H9 (cell line): Measurements from ENCODE around the gene UBLCP1. TPM values are rescaled to one million over a fixed set of nuclear protein-coding genes. Genes with fewer than 3 reads are reported as not detected.

Experiments
- DNase-seq: peaks from one replicate; pipeline ENCODE4 v3.0.0-alpha.2; 2017
- H2AFZ ChIP-seq: one replicate; pipeline ENCODE4 v1.6.1; 2013; ENCODE audit warnings: mild to moderate bottlenecking, low read length, control low read depth, moderate library complexity
- H2AK5ac ChIP-seq: 2 replicates; pipeline ENCODE4 v1.6.1; 2013; ENCODE audit warnings: low read length, control low read depth, mixed read lengths; ENCODE audit not compliant: insufficient read length
- H2BK120ac ChIP-seq: one replicate; pipeline ENCODE4 v1.6.1; 2013; ENCODE audit warnings: low read depth, mild to moderate bottlenecking, low read length, control low read depth, inconsistent platforms; ENCODE audit not compliant: poor library complexity, severe bottlenecking
- H2BK12ac ChIP-seq: 2 replicates; pipeline ENCODE4 v1.6.1; 2013; ENCODE audit warnings: low read length, control low read depth, mixed read lengths, low read depth; ENCODE audit not compliant: insufficient read length
- H2BK15ac ChIP-seq: 2 replicates; pipeline ENCODE4 v1.6.1; 2013; ENCODE audit warnings: low read depth, low read length, control low read depth
- H2BK20ac ChIP-seq: one replicate; pipeline ENCODE4 v1.6.1; 2013; ENCODE audit warnings: low read depth, mild to moderate bottlenecking, low read length, control low read depth, inconsistent platforms; ENCODE audit not compliant: poor library complexity, severe bottlenecking
- H2BK5ac ChIP-seq: 2 replicates; pipeline ENCODE4 v1.6.1; 2013; ENCODE audit warnings: low read length, control low read depth, mixed read lengths; ENCODE audit not compliant: insufficient read length
- H3K14ac ChIP-seq: 2 replicates; pipeline ENCODE4 v1.6.1; 2013; ENCODE audit warnings: low read length, control low read depth; ENCODE audit not compliant: insufficient read depth
- H3K18ac ChIP-seq: 2 replicates; pipeline ENCODE4 v1.6.1; 2013; ENCODE audit warnings: low read depth, mild to moderate bottlenecking, mixed read lengths, low read length, control low read depth; ENCODE audit not compliant: insufficient read length
- H3K23ac ChIP-seq: 2 replicates; pipeline ENCODE4 v1.6.1; 2013; ENCODE audit warnings: low read length, control low read depth, mixed read lengths, low read depth; ENCODE audit not compliant: insufficient read length
- H3K23me2 ChIP-seq: 2 replicates; pipeline ENCODE4 v1.6.1; 2013; ENCODE audit warnings: low read depth, mild to moderate bottlenecking, mixed read lengths, low read length, control low read depth; ENCODE audit not compliant: insufficient read length, poor library complexity, severe bottlenecking
- H3K27ac ChIP-seq: 2 replicates; pipeline ENCODE4 v1.5.1; 2013; ENCODE audit warnings: low read length, control low read depth, mixed read lengths, low read depth; ENCODE audit not compliant: insufficient read length
- H3K27me3 ChIP-seq: 2 replicates; pipeline ENCODE4 v1.6.1; 2013; ENCODE audit warnings: low read length, control low read depth, inconsistent platforms; ENCODE audit not compliant: insufficient read depth
- H3K4ac ChIP-seq: 2 replicates; pipeline ENCODE4 v1.6.1; 2013; ENCODE audit warnings: low read depth, mild to moderate bottlenecking, control low read depth, inconsistent platforms, low read length, moderate library complexity
- H3K4me1 ChIP-seq: 2 replicates; pipeline ENCODE4 v1.6.1; 2013; ENCODE audit warnings: low read length, control low read depth, inconsistent platforms; ENCODE audit not compliant: insufficient read depth
- H3K4me2 ChIP-seq: 2 replicates; pipeline ENCODE4 v1.6.1; 2013; ENCODE audit warnings: low read length, control low read depth, mixed read lengths; ENCODE audit not compliant: insufficient read length, insufficient read depth
- H3K56ac ChIP-seq: 2 replicates; pipeline ENCODE4 v1.6.1; 2013; ENCODE audit warnings: low read depth, mild to moderate bottlenecking, mixed read lengths, low read length, control low read depth; ENCODE audit not compliant: insufficient read length
- H3K79me1 ChIP-seq: 2 replicates; pipeline ENCODE4 v1.6.1; 2013; ENCODE audit warnings: low read depth, mild to moderate bottlenecking, moderate library complexity, low read length, control low read depth, inconsistent platforms; ENCODE audit not compliant: insufficient read depth, poor library complexity, severe bottlenecking
- H3K79me2 ChIP-seq: 2 replicates; pipeline ENCODE4 v1.6.1; 2013; ENCODE audit warnings: low read length, control low read depth, inconsistent platforms; ENCODE audit not compliant: insufficient read depth
- H3K9ac ChIP-seq: 2 replicates; pipeline ENCODE4 v1.6.1; 2013; ENCODE audit warnings: low read length, control low read depth, mixed read lengths; ENCODE audit not compliant: insufficient read length; ENCODE audit errors: extremely low read depth
- H3K9me3 ChIP-seq: one replicate; pipeline ENCODE4 v1.6.1; 2013; ENCODE audit warnings: low read depth, low read length, inconsistent platforms; ENCODE audit not compliant: control insufficient read depth
- H3T11ph ChIP-seq: one replicate; pipeline ENCODE4 v1.6.1; 2013; ENCODE audit warnings: mild to moderate bottlenecking, low read length, control low read depth, inconsistent platforms
- H4K20me1 ChIP-seq: one replicate; pipeline ENCODE4 v1.6.1; 2013; ENCODE audit not compliant: control insufficient read depth, insufficient read length, insufficient read depth
- H4K5ac ChIP-seq: 2 replicates; pipeline ENCODE4 v1.6.1; 2013; ENCODE audit warnings: low read depth, mild to moderate bottlenecking, mixed read lengths, low read length, control low read depth; ENCODE audit not compliant: insufficient read length
- H4K8ac ChIP-seq: replicated peaks from 2 replicates; pipeline ENCODE4 v1.6.1; 2013; ENCODE audit warnings: low read length, control low read depth, mixed read lengths, low read depth; ENCODE audit not compliant: insufficient read length
- H4K91ac ChIP-seq: 2 replicates; pipeline ENCODE4 v1.6.1; 2013; ENCODE audit warnings: low read depth, mild to moderate bottlenecking, moderate library complexity, mixed read lengths, low read length, control low read depth; ENCODE audit not compliant: insufficient read length
- H3K27ac Mint-ChIP-seq, 3 experiments: 2 replicates in 2 of 3; 3 replicates in 1 of 3; pipeline ENCODE4 v1.8.0; 2020 to 2021; ENCODE audit warnings: mixed read lengths in 3 of 3, mild to moderate bottlenecking in 1 of 3, moderate library complexity in 1 of 3
- H3K27me3 Mint-ChIP-seq: 2 replicates; pipeline ENCODE4 v1.8.0; 2021; ENCODE audit warnings: low read depth, mild to moderate bottlenecking, moderate library complexity, mixed read lengths
- H3K36me3 Mint-ChIP-seq, 3 experiments: 2 replicates in 2 of 3; 3 replicates in 1 of 3; pipeline ENCODE4 v1.8.0; 2020 to 2021; ENCODE audit warnings: low read depth in 3 of 3, mixed read lengths in 3 of 3; ENCODE audit not compliant: insufficient read depth in 1 of 3
- H3K4me1 Mint-ChIP-seq, 2 experiments: 2 replicates each; pipeline ENCODE4 v1.8.0; 2020; ENCODE audit warnings: mixed read lengths in 2 of 2
- H3K4me3 Mint-ChIP-seq, 2 experiments: 2 replicates in 1 of 2; 3 replicates in 1 of 2; pipeline ENCODE4 v1.8.0; 2020 to 2021; ENCODE audit warnings: mild to moderate bottlenecking in 2 of 2, mixed read lengths in 2 of 2, moderate library complexity in 1 of 2
- H3K9me3 Mint-ChIP-seq, 2 experiments: 2 replicates in 1 of 2; 3 replicates in 1 of 2; pipeline ENCODE4 v1.8.0; 2020; ENCODE audit warnings: mild to moderate bottlenecking in 2 of 2, mixed read lengths in 2 of 2, moderate library complexity in 1 of 2
- CTCF ChIP-seq: fragments of 200-600 bp; sonication (generic); conservative IDR thresholded peaks from 3 replicates; pipeline ENCODE4 v1.8.0; 2021; ENCODE audit warnings: antibody characterized with exemption, mild to moderate bottlenecking
- WGBS: extraction: QIAGEN DNeasy Blood & Tissue Kit; methylation state at CpG from one replicate; pipeline ENCODE4 v1.1.7; 2013; ENCODE audit warnings: missing lambda C conversion rate, low lambda C conversion rate, mixed read lengths; ENCODE audit not compliant: insufficient read length; ENCODE audit errors: extremely low coverage; 5-methylcytosine and 5-hydroxymethylcytosine counted together
- total RNA-seq: library from RNA; stranded (reverse); gene quantifications from 2 replicates; pipeline ENCODE4 v1.2.1, GENCODE V29; 2021

UBLCP1 gene
- total RNA-seq, 1 experiment from 2014 or later: 37.9 TPM

DNA sequence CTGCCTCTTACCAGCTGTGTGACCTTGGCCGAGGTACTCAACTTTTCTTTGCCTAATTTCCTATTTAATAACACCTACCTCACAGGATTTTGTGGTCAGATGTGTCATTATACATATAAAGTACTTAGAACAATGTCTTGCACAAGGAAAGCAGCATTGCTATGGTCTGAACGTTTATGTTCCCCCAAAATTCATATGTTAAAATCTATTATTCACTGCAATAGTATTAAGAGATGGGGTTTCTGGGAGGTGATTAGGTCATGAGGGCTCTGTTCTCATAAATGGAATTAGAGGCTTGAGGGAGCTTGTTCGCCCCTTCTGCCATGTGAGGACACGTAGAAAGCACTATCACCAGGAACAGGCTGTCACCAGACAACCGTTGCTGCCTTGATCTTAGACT is 42.9 kb upstream of the UBLCP1 start:
- Histone ChIP-seq H3K4me2 (no peak overlapping the region), H3K23ac (no peak overlapping the region), H2BK20ac (no peak overlapping the region), H3K4ac (no peak overlapping the region), H3K27ac (no peak overlapping the region), H4K91ac (no peak overlapping the region), H3K14ac (no peak overlapping the region), H2AFZ (no peak overlapping the region), H3K9me3 (no peaks in the 10 kb centered on the region), H3K79me1 (no peaks in the 10 kb centered on the region), H3T11ph (no peak overlapping the region), H3K23me2 (no peaks in the 10 kb centered on the region), H4K20me1 (no peaks in the 10 kb centered on the region), H3K27me3 (peaks cover 5% of the 10 kb centered on the region; the same call in 1 of the 2 replicates), H3K18ac (no peak overlapping the region), H2AK5ac (no peak overlapping the region), H4K8ac (no peak overlapping the region), H3K4me1 (no peaks in the 10 kb centered on the region), H3K9ac (no peak overlapping the region), H2BK5ac (no peak overlapping the region), H2BK12ac (no peak overlapping the region), H2BK15ac (no peak overlapping the region), H3K56ac (no peak overlapping the region), H2BK120ac (no peak overlapping the region), H4K5ac (no peak overlapping the region), H3K79me2 (no peaks in the 10 kb centered on the region)
- Mint-ChIP-seq H3K9me3 (no peaks in the 10 kb centered on the region; a peak in 1 of 5 replicates), H3K27ac (no peak overlapping the region), H3K4me1 (no peaks in the 10 kb centered on the region; a peak in 1 of 4 replicates), H3K36me3 (no peaks in the 10 kb centered on the region; a peak in 1 of 7 replicates), H3K4me3 (no peak overlapping the region), H3K27me3 (peaks cover 52% of the 10 kb centered on the region)
- no peak for DNase-seq
- TF ChIP-seq CTCF: no peak
- WGBS: no CpG with 5 or more reads among the region's 5 CpGs
